H1 (cell line): ENCODE results near the gene TMEM212. TPM values are rescaled to one million over a fixed set of nuclear protein-coding genes. Genes with fewer than 3 reads are reported as not detected.

Source experiments
- CTCF ChIA-PET: fragments of 300-600 bp; sonication (Branson Sonifier 250); formaldehyde crosslinking; loops from one replicate; lab custom pipeline; 2021; ENCODE audit not compliant: partially characterized antibody; lab: Charles Lee
- POLR2A ChIA-PET: fragments of 300-600 bp; sonication (Branson Sonifier 250); formaldehyde crosslinking; loops from one replicate; lab custom pipeline; 2021; ENCODE audit warnings: inconsistent platforms; ENCODE audit not compliant: partially characterized antibody; lab: Charles Lee
- DNase-seq, 2 experiments: peaks; one replicate each; pipeline versions ENCODE4 v3.0.0 to v3.0.0-alpha.2; 2010 to 2022; ENCODE audit warnings: low spot score in 2 of 2, low read depth in 1 of 2, mixed read lengths in 1 of 2
- FAIRE-seq: peaks from 2 replicates; lab custom pipeline; 2011; peaks lifted over from hg19 to GRCh38; lab: Jason Lieb, UNC
- H2AFZ ChIP-seq: 2 replicates; pipeline ENCODE4 v1.8.1; 2012; ENCODE audit warnings: low read length, inconsistent platforms
- H2AK5ac ChIP-seq: 2 replicates; pipeline ENCODE4 v1.6.1; 2013; ENCODE audit warnings: low read depth, low read length
- H2BK120ac ChIP-seq: replicated peaks from 2 replicates; pipeline ENCODE3; 2013; ENCODE audit warnings: low read depth, low read length, inconsistent platforms
- H2BK12ac ChIP-seq: 2 replicates; pipeline ENCODE4 v1.6.1; 2013; ENCODE audit warnings: low read depth, low read length
- H2BK15ac ChIP-seq: 2 replicates; pipeline ENCODE4 v1.6.1; 2013; ENCODE audit warnings: low read length
- H2BK20ac ChIP-seq: 2 replicates; pipeline ENCODE4 v1.6.1; 2013; ENCODE audit warnings: low read length
- H2BK5ac ChIP-seq: 2 replicates; pipeline ENCODE4 v1.6.1; 2013; ENCODE audit warnings: low read depth, low read length
- H3K14ac ChIP-seq: 2 replicates; pipeline ENCODE4 v1.6.1; 2013; ENCODE audit warnings: inconsistent platforms; ENCODE audit not compliant: insufficient read length
- H3K18ac ChIP-seq: 2 replicates; pipeline ENCODE4 v1.6.1; 2013; ENCODE audit warnings: low read length; ENCODE audit errors: extremely low read depth
- H3K23ac ChIP-seq: 2 replicates; pipeline ENCODE4 v1.6.1; 2013; ENCODE audit warnings: inconsistent platforms; ENCODE audit not compliant: insufficient read length
- H3K23me2 ChIP-seq: 2 replicates; pipeline ENCODE4 v1.6.1; 2013; ENCODE audit warnings: low read depth, low read length
- H3K27ac ChIP-seq: 2 replicates; pipeline ENCODE4 v1.6.1; 2011; ENCODE audit warnings: low read depth, low read length, inconsistent platforms
- H3K27me3 ChIP-seq, 4 experiments: replicated peaks in 1 of 4; 1 replicate in 1 of 4; 2 replicates in 3 of 4; pipeline versions ENCODE4 v1.6.1 to v1.8.1; 2011 to 2013; ENCODE audit warnings: low read length in 3 of 4, mild to moderate bottlenecking in 3 of 4, inconsistent platforms in 2 of 4, mixed read lengths in 2 of 4, moderate library complexity in 1 of 4; ENCODE audit not compliant: control insufficient read depth in 3 of 4, insufficient read depth in 3 of 4; ENCODE audit errors: extremely low read depth in 1 of 4
- H3K36me3 ChIP-seq, 4 experiments: 2 replicates each; pipeline versions ENCODE4 v1.6.1 to v1.8.1; 2011 to 2013; ENCODE audit warnings: mild to moderate bottlenecking in 4 of 4, low read length in 3 of 4, moderate library complexity in 2 of 4, control low read depth in 1 of 4, inconsistent platforms in 1 of 4; ENCODE audit not compliant: insufficient read depth in 4 of 4, control insufficient read depth in 2 of 4
- H3K4ac ChIP-seq: replicated peaks from 2 replicates; pipeline ENCODE3; 2013; ENCODE audit warnings: low read length, low read depth, mixed read lengths, inconsistent platforms; ENCODE audit not compliant: insufficient read length
- H3K4me1 ChIP-seq, 4 experiments: replicated peaks in 1 of 4; 1 replicate in 1 of 4; 2 replicates in 3 of 4; pipeline versions ENCODE4 v1.6.1 to v1.8.1; 2011 to 2013; ENCODE audit warnings: low read length in 3 of 4, inconsistent platforms in 2 of 4, mixed read lengths in 1 of 4; ENCODE audit not compliant: insufficient read depth in 4 of 4, control insufficient read depth in 3 of 4
- H3K4me2 ChIP-seq, 2 experiments: 2 replicates each; pipeline versions ENCODE4 v1.6.1 to v1.8.1; 2011 to 2013; ENCODE audit warnings: low read depth in 2 of 2, low read length in 2 of 2, control low read depth in 1 of 2, inconsistent platforms in 1 of 2, mild to moderate bottlenecking in 1 of 2; ENCODE audit not compliant: insufficient read depth in 1 of 2
- H3K4me3 ChIP-seq, 4 experiments: fragments of 200-600, 300-600 bp in 1 of 4; sonication (generic), shearing (Covaris generic), sonication (Bioruptor Twin) in 1 of 4; 2 replicates each; pipeline versions ENCODE4 v1.5.1 to v1.8.1; 2011 to 2016; ENCODE audit warnings: low read length in 4 of 4, low read depth in 3 of 4, control low read depth in 2 of 4, inconsistent platforms in 2 of 4, mild to moderate bottlenecking in 2 of 4, mixed read lengths in 1 of 4, moderate library complexity in 1 of 4; ENCODE audit not compliant: insufficient read depth in 2 of 4; ENCODE audit errors: extremely low read depth in 1 of 4
- H3K56ac ChIP-seq: replicated peaks from 2 replicates; pipeline ENCODE3; 2013; ENCODE audit warnings: low read depth, mild to moderate bottlenecking, mixed read lengths, low read length, inconsistent platforms; ENCODE audit not compliant: insufficient read length
- H3K79me1 ChIP-seq: 2 replicates; pipeline ENCODE4 v1.6.1; 2013; ENCODE audit warnings: low read depth, low read length, control low read depth
- H3K79me2 ChIP-seq, 2 experiments: 2 replicates each; pipeline versions ENCODE4 v1.6.1 to v1.8.1; 2012 to 2013; ENCODE audit warnings: low read length in 2 of 2, mild to moderate bottlenecking in 2 of 2, inconsistent platforms in 1 of 2; ENCODE audit not compliant: insufficient read depth in 2 of 2, control insufficient read depth in 1 of 2
- H3K9ac ChIP-seq, 4 experiments: replicated peaks in 1 of 4; 1 replicate in 1 of 4; 2 replicates in 3 of 4; pipeline versions ENCODE4 v1.6.1 to v1.8.1; 2011 to 2013; ENCODE audit warnings: low read depth in 3 of 4, low read length in 3 of 4, control low read depth in 2 of 4, mild to moderate bottlenecking in 2 of 4, moderate library complexity in 2 of 4, inconsistent platforms in 1 of 4; ENCODE audit errors: extremely low read depth in 1 of 4
- H3K9me3 ChIP-seq, 2 experiments: 2 replicates each; pipeline versions ENCODE4 v1.6.1 to v1.8.1; 2012 to 2013; ENCODE audit warnings: mild to moderate bottlenecking in 2 of 2, moderate library complexity in 2 of 2, control low read depth in 1 of 2, inconsistent platforms in 1 of 2, low read depth in 1 of 2, low read length in 1 of 2, mixed read lengths in 1 of 2; ENCODE audit not compliant: insufficient read depth in 2 of 2
- H4K20me1 ChIP-seq, 2 experiments: replicated peaks in 1 of 2; 2 replicates each; pipeline versions ENCODE3 to v1.8.1; 2011 to 2013; ENCODE audit warnings: inconsistent platforms in 2 of 2, low read length in 2 of 2, mild to moderate bottlenecking in 1 of 2; ENCODE audit not compliant: insufficient read depth in 2 of 2, control insufficient read depth in 1 of 2
- H4K5ac ChIP-seq: 2 replicates; pipeline ENCODE4 v1.6.1; 2013; ENCODE audit warnings: low read length, low read depth, mixed read lengths, inconsistent platforms; ENCODE audit not compliant: insufficient read length
- H4K8ac ChIP-seq: 2 replicates; pipeline ENCODE4 v1.8.0; 2013; ENCODE audit warnings: mild to moderate bottlenecking, moderate library complexity, low read length, inconsistent platforms; ENCODE audit not compliant: insufficient read depth; ENCODE audit errors: extremely low read depth
- H4K91ac ChIP-seq: replicated peaks from 2 replicates; pipeline ENCODE3; 2013; ENCODE audit warnings: low read length, mixed read lengths, inconsistent platforms; ENCODE audit not compliant: insufficient read length
- BACH1 ChIP-seq: IDR thresholded peaks from 2 replicates; pipeline ENCODE4 v1.6.1; 2012; ENCODE audit warnings: low read length, improper control_type of control experiment
- CTBP2 ChIP-seq: IDR thresholded peaks from 2 replicates; pipeline ENCODE4 v1.7.0; 2011; ENCODE audit warnings: borderline replicate concordance, mild to moderate bottlenecking, moderate library complexity, mixed read lengths, low read length; ENCODE audit not compliant: insufficient read depth, insufficient read length
- FOSL1 ChIP-seq: IDR thresholded peaks from 2 replicates; pipeline ENCODE4 v1.6.1; 2011; ENCODE audit warnings: mild to moderate bottlenecking, low read depth, low read length, moderate library complexity; ENCODE audit not compliant: insufficient read depth
- GTF2F1 ChIP-seq: IDR thresholded peaks from 2 replicates; pipeline ENCODE4 v1.6.1; 2012; ENCODE audit warnings: low read depth, low read length, improper control_type of control experiment, borderline replicate concordance
- NRF1 ChIP-seq: IDR thresholded peaks from 2 replicates; pipeline ENCODE4 v1.6.1; 2011; ENCODE audit warnings: mild to moderate bottlenecking, low read depth, low read length, improper control_type of control experiment
- SIN3A ChIP-seq, 2 experiments: IDR thresholded peaks in 1 of 2; conservative IDR thresholded peaks in 1 of 2; 2 replicates each; pipeline ENCODE4 v1.6.1; 2011 to 2012; ENCODE audit warnings: low read length in 2 of 2, improper control_type of control experiment in 1 of 2, low read depth in 1 of 2, mild to moderate bottlenecking in 1 of 2
- SIRT6 ChIP-seq: IDR thresholded peaks from one replicate; pipeline ENCODE4 v1.7.1; 2012; ENCODE audit warnings: low read length, inconsistent platforms
- SIX5 ChIP-seq: IDR thresholded peaks from 2 replicates; pipeline ENCODE4 v1.6.1; 2011; ENCODE audit warnings: mild to moderate bottlenecking, low read depth, low read length
- TCF12 ChIP-seq: IDR thresholded peaks from 2 replicates; pipeline ENCODE4 v1.6.1; 2011; ENCODE audit warnings: low read depth, mild to moderate bottlenecking, low read length
- TEAD4 ChIP-seq: IDR thresholded peaks from 2 replicates; pipeline ENCODE4 v1.6.1; 2012; ENCODE audit warnings: low read depth, low read length, inconsistent platforms, mixed read lengths
- YY1 ChIP-seq: IDR thresholded peaks from 2 replicates; pipeline ENCODE4 v1.6.1; 2011; ENCODE audit warnings: low read depth, mild to moderate bottlenecking, low read length
- ZNF274 ChIP-seq: IDR thresholded peaks from 2 replicates; pipeline ENCODE4 v1.7.0; 2012; ENCODE audit warnings: low read length, borderline replicate concordance; ENCODE audit errors: extremely low read depth
- WGBS, 2 experiments: shearing (Covaris generic) in 1 of 2; methylation state at CpG; one replicate each; pipeline versions ENCODE4 v1.1.6 to v1.1.7; 2013 to 2015; ENCODE audit warnings: low lambda C conversion rate in 2 of 2, mixed read lengths in 2 of 2, inconsistent platforms in 1 of 2, low coverage in 1 of 2, missing lambda C conversion rate in 1 of 2; ENCODE audit not compliant: insufficient replicate concordance in 2 of 2, insufficient coverage in 1 of 2, insufficient read length in 1 of 2; ENCODE audit errors: extremely low coverage in 1 of 2, missing lambda C conversion rate in 1 of 2; 5-methylcytosine and 5-hydroxymethylcytosine counted together
- polyA plus RNA-seq, 7 experiments: library from polyadenylated mRNA; depleted of rRNA in 3 of 7; stranded (reverse) in 5 of 7; unstranded in 2 of 7; fragments of >200 nt in 5 of 7; fragments of 200-250 nt in 2 of 7; gene quantifications; 1 replicate in 5 of 7; 2 replicates in 1 of 7; 4 replicates in 1 of 7; pipeline versions ENCODE4 v1.2.1 to v1.2.3, GENCODE V29; 2011 to 2013; ENCODE audit warnings: missing spikeins in 2 of 7, mixed read lengths in 2 of 7
- total RNA-seq: library from RNA; stranded (reverse); fragmentation: NEBNext Ultra II Directional; extraction: Animal tissue kit (Norgen Biotek cat#: 25700); gene quantifications from 2 replicates; pipeline ENCODE4 v1.2.1, GENCODE V29; 2021
- TF ChIP-seq, protein P1 (sequence below): IDR thresholded peaks from 2 replicates; pipeline ENCODE4 v1.6.1; 2011; ENCODE audit warnings: low read depth, mild to moderate bottlenecking, low read length; ENCODE audit not compliant: insufficient read depth

TMEM212 gene
- total and polyA plus RNA-seq, 2 of the 8 experiments (the other 6 are each of a cell fraction or from before 2014, with no cell fraction given), result not detected

DNA sequence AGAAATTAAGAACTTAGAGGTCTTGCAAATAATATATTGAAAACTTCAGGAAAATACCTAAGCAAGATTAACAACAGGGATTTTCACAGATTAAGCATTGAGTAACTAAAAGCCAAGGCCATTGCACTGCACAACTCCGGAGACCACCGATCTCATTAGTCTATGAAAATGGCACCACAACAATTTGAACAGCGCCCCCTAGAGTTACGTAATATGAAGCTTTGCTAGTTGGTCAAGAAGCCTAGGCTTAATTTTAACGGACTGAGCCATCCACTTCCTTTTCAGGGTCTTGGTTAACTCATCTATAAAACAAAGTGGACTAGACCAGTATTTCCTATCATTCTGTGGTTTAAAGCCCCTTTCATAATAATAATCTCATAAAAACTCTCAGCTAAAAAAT, 24.8 kb downstream of the TMEM212 start:
- H3K27me3 ChIP-seq, result no peaks in the 10 kb centered on the region
- no peaks in the 10 kb centered on the region for H3K79me1 ChIP-seq
- no peaks in the 10 kb centered on the region for H3K9me3 ChIP-seq
- no peak overlapping the region for H3K27ac ChIP-seq
- H2AFZ ChIP-seq, result no peak overlapping the region
- no peak overlapping the region for H2BK12ac ChIP-seq
- H3K56ac ChIP-seq, result no peak overlapping the region
- no peak overlapping the region for H2BK20ac ChIP-seq
- H4K91ac ChIP-seq, result no peak overlapping the region
- H4K20me1 ChIP-seq, result no peaks in the 10 kb centered on the region
- H3K4ac ChIP-seq, result no peak overlapping the region
- H3K14ac ChIP-seq, result no peak overlapping the region
- H3K18ac ChIP-seq, result no peak overlapping the region
- H4K5ac ChIP-seq, result no peak overlapping the region
- WGBS, 2 experiments, result 76% methylated on average over 5 of the region's 5 CpGs; no CpG with 5 or more reads in 1 of the 2 experiments
- ChIA-PET POLR2A (interaction anchor here (0.9 kb wide), 1 partner anchor 146 kb away, joined by 3 read pairs; no protein-coding TSS in a partner anchor), CTCF (interaction anchor here (0.6 to 2.9 kb wide), 18 partner anchors 8 to 464 kb away, joined by 3 to 10 read pairs (median 3); no protein-coding TSS in a partner anchor)
- no peak overlapping the region for H2BK5ac ChIP-seq
- DNase-seq (no peak), FAIRE-seq (no peak)
- H3K4me1 ChIP-seq, result peaks cover 0 to 3% (median 2%) of the 10 kb centered on the region in 4 experiments; a peak in 2 of 7 replicates
- no peak overlapping the region for H3K9ac ChIP-seq
- no peak overlapping the region for H4K8ac ChIP-seq
- H2BK15ac ChIP-seq, result no peak overlapping the region
- no peak overlapping the region for H2AK5ac ChIP-seq
- H3K23ac ChIP-seq, result no peak overlapping the region
- no peaks in the 10 kb centered on the region for H3K36me3 ChIP-seq
- H3K23me2 ChIP-seq, result no peaks in the 10 kb centered on the region
- no peak overlapping the region for H3K4me3 ChIP-seq
- no peaks in the 10 kb centered on the region for H3K79me2 ChIP-seq
- no peak overlapping the region for H3K4me2 ChIP-seq
- no peak overlapping the region for H2BK120ac ChIP-seq
- TF ChIP-seq CTBP2, result no peak
- TF ChIP-seq SIN3A (conservative IDR thresholded peaks at IDR 0.05 in 1 of 2, IDR thresholded peaks at IDR 0.05 in 1 of 2; ENCODE audit: low read depth in 1 of 2, low read length in 2 of 2), result no peak
- no peak for TF ChIP-seq GTF2F1
- TF ChIP-seq ZNF274, result no peak
- TF ChIP-seq SIRT6, result no peak
- TF ChIP-seq BACH1, result no peak
- TF ChIP-seq SIX5, result no peak
- no peak for TF ChIP-seq NRF1
- TF ChIP-seq TCF12, result no peak
- 0 out of 2 replicates have a peak, but pooled peaks have one; percentile 12 for TF ChIP-seq YY1
- TF ChIP-seq TEAD4, result no peak
- TF ChIP-seq, protein P1, sequence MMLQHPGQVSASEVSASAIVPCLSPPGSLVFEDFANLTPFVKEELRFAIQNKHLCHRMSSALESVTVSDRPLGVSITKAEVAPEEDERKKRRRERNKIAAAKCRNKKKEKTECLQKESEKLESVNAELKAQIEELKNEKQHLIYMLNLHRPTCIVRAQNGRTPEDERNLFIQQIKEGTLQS, result no peak
- no peak for TF ChIP-seq FOSL1
